A549 (cell line): ENCODE results near the gene THAP7. TPM values are rescaled to one million over a fixed set of nuclear protein-coding genes. Genes with fewer than 3 reads are reported as not detected.

Experiments
- ATAC-seq, 2 experiments: fragments of 200-7000 bp in 1 of 2; fragments of >200 bp in 1 of 2; cut with Nextera tagmentation in 1 of 2; cut with Tn5 transposase in 1 of 2; 3 replicates each; pipeline versions ENCODE4 v1.8.0 to v1.9.1; 2018 to 2020; ENCODE audit warnings: mild to moderate bottlenecking in 1 of 2, moderate library complexity in 1 of 2
- CTCF ChIA-PET: fragments of 300-600 bp; sonication (Branson Sonifier 250); formaldehyde crosslinking; extraction: SDS; loops from one replicate; lab custom pipeline; 2021; ENCODE audit warnings: antibody characterized with exemption, inconsistent platforms; lab: Yijun Ruan, JAX
- POLR2A ChIA-PET: fragments of 350-600 bp; formaldehyde crosslinking; extraction: SDS; loops from one replicate; lab custom pipeline; 2021; ENCODE audit warnings: antibody characterized with exemption, inconsistent platforms; lab: Yijun Ruan, JAX
- DNase-seq, 2 experiments: peaks; one replicate each; pipeline versions ENCODE4 v3.0.0 to v3.0.0-alpha.2; 2011 to 2016; ENCODE audit warnings: low read depth in 1 of 2, low spot score in 1 of 2
- FAIRE-seq: peaks from 2 replicates; lab custom pipeline; 2011; peaks lifted over from hg19 to GRCh38; lab: Jason Lieb, UNC
- H3K27ac ChIP-seq, 2 experiments: fragments of >200 bp; sonication (Bioruptor Twin); formaldehyde crosslinking; 3 replicates each; pipeline ENCODE4 v1.5.1; 2016 to 2017
- H3K4me1 ChIP-seq: fragments of >200 bp; sonication (Bioruptor Twin); formaldehyde crosslinking; 3 replicates; pipeline ENCODE4 v1.6.1; 2016
- H3K4me2 ChIP-seq: fragments of >200 bp; sonication (Bioruptor Twin); formaldehyde crosslinking; 3 replicates; pipeline ENCODE4 v1.6.1; 2016
- H3K4me3 ChIP-seq: fragments of >200 bp; sonication (Bioruptor Twin); formaldehyde crosslinking; 3 replicates; pipeline ENCODE4 v1.5.1; 2016
- H3K9me3 ChIP-seq: fragments of >200 bp; sonication (Bioruptor Twin); formaldehyde crosslinking; 3 replicates; pipeline ENCODE4 v1.6.1; 2016
- ATOH8 ChIP-seq: fragments of 250-450 bp; sonication (Bioruptor Pico); IDR thresholded peaks from 2 replicates; pipeline ENCODE4 v1.5.0; 2020; ENCODE audit warnings: low read depth, mild to moderate bottlenecking, moderate library complexity
- CBX2 ChIP-seq: fragments of 200-600 bp; sonication (generic); IDR thresholded peaks from 2 replicates; pipeline ENCODE4 v1.6.1; 2016; ENCODE audit warnings: low read depth, mild to moderate bottlenecking, borderline replicate concordance
- EHF ChIP-seq: fragments of 250-450 bp; sonication (Bioruptor Pico); IDR thresholded peaks from 2 replicates; pipeline ENCODE4 v1.5.0; 2020; ENCODE audit warnings: mild to moderate bottlenecking
- ESRRA ChIP-seq: fragments of 150-350 bp; IDR thresholded peaks from 2 replicates; pipeline ENCODE4 v1.6.1; 2014; ENCODE audit warnings: mild to moderate bottlenecking, low read length, borderline replicate concordance
- FOSL2 ChIP-seq, 2 experiments: fragments of 450-650 bp in 1 of 2; fragments of >200 bp in 1 of 2; sonication (Bioruptor Twin) in 1 of 2; formaldehyde crosslinking; IDR thresholded peaks; 2 replicates each; pipeline versions ENCODE4 v1.5.0 to v1.6.1; 2016 to 2020; ENCODE audit warnings: mild to moderate bottlenecking in 1 of 2, moderate library complexity in 1 of 2
- HDAC2 ChIP-seq: fragments of 200-600 bp; sonication (generic); IDR thresholded peaks from 2 replicates; pipeline ENCODE4 v1.6.1; 2016
- HOXA7 ChIP-seq: fragments of 250-450 bp; sonication (Bioruptor Pico); IDR thresholded peaks from 2 replicates; pipeline ENCODE4 v1.5.0; 2020; ENCODE audit warnings: mild to moderate bottlenecking, moderate library complexity
- MAX ChIP-seq: IDR thresholded peaks from 2 replicates; pipeline ENCODE4 v1.6.1; 2012
- MYC ChIP-seq: IDR thresholded peaks from 2 replicates; pipeline ENCODE4 v1.6.1; 2012; ENCODE audit warnings: mild to moderate bottlenecking, inconsistent platforms, low read length, improper control_type of control experiment, borderline replicate concordance
- POLR2A ChIP-seq: IDR thresholded peaks from 2 replicates; pipeline ENCODE4 v1.6.1; 2012; ENCODE audit warnings: mild to moderate bottlenecking, low read length
- POLR2AphosphoS2 ChIP-seq: conservative IDR thresholded peaks from 2 replicates; pipeline ENCODE4 v1.6.1; 2012; ENCODE audit warnings: low read length, improper control_type of control experiment, inconsistent platforms
- RAD21 ChIP-seq, 2 experiments: fragments of >200 bp in 1 of 2; sonication (Bioruptor Twin) in 1 of 2; formaldehyde crosslinking in 1 of 2; IDR thresholded peaks in 1 of 2; conservative IDR thresholded peaks in 1 of 2; 2 replicates in 1 of 2; 3 replicates in 1 of 2; pipeline ENCODE4 v1.6.1; 2012 to 2018; ENCODE audit warnings: inconsistent platforms in 1 of 2
- RARB ChIP-seq: fragments of 250-450 bp; sonication (Bioruptor Pico); IDR thresholded peaks from 2 replicates; pipeline ENCODE4 v1.8.0; 2021; ENCODE audit warnings: mild to moderate bottlenecking, moderate library complexity
- REST ChIP-seq: fragments of 200-600 bp; sonication (generic); IDR thresholded peaks from 2 replicates; pipeline ENCODE4 v1.6.1; 2016; ENCODE audit warnings: antibody characterized with exemption, mild to moderate bottlenecking, moderate library complexity
- USF2 ChIP-seq: fragments of 450-650 bp; IDR thresholded peaks from 2 replicates; pipeline ENCODE4 v1.6.1; 2014; ENCODE audit warnings: antibody characterized with exemption
- ZC3H11A ChIP-seq: fragments of 450-650 bp; IDR thresholded peaks from 2 replicates; pipeline ENCODE4 v1.6.1; 2014; ENCODE audit warnings: antibody characterized with exemption, mild to moderate bottlenecking
- ZNF302 ChIP-seq: fragments of 250-450 bp; sonication (Bioruptor Pico); IDR thresholded peaks from 2 replicates; pipeline ENCODE4 v1.9.0; 2021; ENCODE audit warnings: inconsistent platforms, mild to moderate bottlenecking, moderate library complexity
- ZSCAN20 ChIP-seq: fragments of 250-450 bp; sonication (Bioruptor Pico); IDR thresholded peaks from 2 replicates; pipeline ENCODE4 v1.8.0; 2022; ENCODE audit warnings: mild to moderate bottlenecking, moderate library complexity
- WGBS: methylation state at CpG from one replicate; pipeline ENCODE4 v1.1.6; 2017; ENCODE audit errors: missing lambda C conversion rate; 5-methylcytosine and 5-hydroxymethylcytosine counted together
- polyA plus RNA-seq, 4 experiments: library from polyadenylated mRNA; depleted of rRNA in 3 of 4; stranded (reverse); fragments of >200 nt; fragmentation: RNase III in 1 of 4; extraction: RNeasy Plus Mini Kit Qiagen cat#74134 plus additional on column Dnase treatment in 1 of 4; gene quantifications; 2 replicates in 3 of 4; 3 replicates in 1 of 4; pipeline ENCODE4 v1.2.3, GENCODE V29; 2011 to 2017

THAP7 gene
- polyA plus RNA-seq, 2 of the 4 experiments (the other 2 are of a cell fraction): 15.9 to 22.7 TPM

GRCh38 chr22:21020802-21021429 is 19.0 kb upstream of the THAP7 start:
- POLR2A ChIA-PET: no interaction called here
- no peak overlapping the region for H3K4me2 ChIP-seq
- TF ChIP-seq ZSCAN20: no peak
- peak; percentile 16 to 22; a peak in 1 of 5 replicates for TF ChIP-seq RAD21 (conservative IDR thresholded peaks at IDR 0.05 in 1 of 2, IDR thresholded peaks at IDR 0.05 in 1 of 2)
- TF ChIP-seq, all 56 proteins: peak for 1
- peak in 1 of 2 experiments; percentile 51 for DNase-seq
- Histone ChIP-seq H3K9me3 (no peaks in the 10 kb centered on the region), H3K4me1 (no peaks in the 10 kb centered on the region), H3K27ac (no peak overlapping the region), H3K4me3 (no peak overlapping the region)
- peak; percentile 46 to 69; a peak in 3 of 6 replicates for ATAC-seq
- CTCF ChIA-PET: interaction anchor here (0.6 to 2.5 kb wide), 9 partner anchors 8 to 84 kb away, joined by 3 to 9 read pairs (median 4); no protein-coding TSS in a partner anchor
- FAIRE-seq: no peak
- 61% methylated on average over 7 of the region's 7 CpGs for WGBS

GRCh38 chr22:21018314-21018713 is 16.4 kb upstream of the THAP7 start:
- TF ChIP-seq MYC (no peak), ESRRA (no peak), ZNF302 (no peak), MAX (no peak), ZC3H11A (no peak)
- ATAC-seq (no peak), DNase-seq (no peak), FAIRE-seq (no peak)
- POLR2A ChIA-PET: no interaction called here
- Histone ChIP-seq H3K4me2 (no peak overlapping the region), H3K27ac (no peak overlapping the region), H3K4me3 (no peak overlapping the region), H3K9me3 (no peaks in the 10 kb centered on the region), H3K4me1 (peaks cover 18% of the 10 kb centered on the region)
- whole genome bisulfite sequencing: 85% methylated on average over 4 of the region's 4 CpGs
- CTCF ChIA-PET: no interaction called here

- no peak for ATAC-seq
- TF ChIP-seq POLR2A: no peak
- TF ChIP-seq CBX2: no peak
- no peak for TF ChIP-seq USF2
- TF ChIP-seq RARB (CRISPR knock-in tag): no peak
- TF ChIP-seq FOSL2 (IDR thresholded peaks at IDR 0.05): no peak
- TF ChIP-seq FOSL2 (CRISPR knock-in tag; IDR thresholded peaks at IDR 0.05): no peak
- TF ChIP-seq, all 56 proteins: peak for 0
- Histone ChIP-seq H3K9me3 (no peaks in the 10 kb centered on the region), H3K4me1 (peaks cover 18% of the 10 kb centered on the region), H3K4me3 (no peak overlapping the region), H3K4me2 (no peak overlapping the region), H3K27ac (no peak overlapping the region)
- 79% methylated on average over 10 of the region's 13 CpGs for WGBS
- DNase-seq (no peak), FAIRE-seq (no peak)
- ChIA-PET CTCF (no interaction called here), POLR2A (interaction anchor here (1.0 kb wide), 1 partner anchor 35 kb away, joined by 3 read pairs; the partner anchor contains the start of gene LZTR1)
These were observed 14.9 kb upstream of the THAP7 start for GRCh38 chr22:21016644-21017420.

- H3K4me3 ChIP-seq: no peak overlapping the region
- no peak for TF ChIP-seq EHF
- no peak for TF ChIP-seq HDAC2
- no peak for TF ChIP-seq ATOH8 (CRISPR knock-in tag)
- TF ChIP-seq HOXA7 (CRISPR knock-in tag): no peak
- TF ChIP-seq REST: no peak
- TF ChIP-seq USF2: no peak
- no peak for TF ChIP-seq POLR2AphosphoS2
- no peak for TF ChIP-seq POLR2A
- no peak for TF ChIP-seq CBX2
These were observed 13.6 kb upstream of the THAP7 start for GRCh38 chr22:21015466-21016006.

More at GRCh38 chr22:21015466-21016006, 13.6 kb upstream of the THAP7 start:
- DNase-seq: no peak
- Histone ChIP-seq H3K9me3 (no peaks in the 10 kb centered on the region), H3K4me2 (peak overlapping the region; percentile 98), H3K4me1 (peaks cover 18% of the 10 kb centered on the region), H3K27ac (peak overlapping the region; percentile 68 to 80; a peak in 5 of 6 replicates)
- ChIA-PET CTCF (interaction anchor here (0.7 to 1.4 kb wide), 4 partner anchors 48 to 89 kb away, joined by 3 to 4 read pairs (median 3); no protein-coding TSS in a partner anchor), POLR2A (interaction anchor here (2.6 kb wide), 1 partner anchor 14 kb away, joined by 8 read pairs; the partner anchor contains the start of gene THAP7)
- FAIRE-seq: no peak
- ATAC-seq: no peak
- whole genome bisulfite sequencing: 89% methylated on average over 8 of the region's 10 CpGs
